Effector CD4-positive, alpha-beta T cell (primary cell): Measurements from ENCODE around the gene CR1.
"Not testable (repeated sequence)": the region's sequence is repeated elsewhere in the genome, so short reads cannot be mapped to it uniquely, and the experiment has no call there.

ENCODE experiments used
- DNase-seq: peaks from one replicate; pipeline ENCODE4 v3.0.0-alpha.2; 2020

CR1 gene

GRCh38 chr1:207645635-207646081, 149.7 kb downstream of the CR1 start:
- no peak for DNase-seq

DNA sequence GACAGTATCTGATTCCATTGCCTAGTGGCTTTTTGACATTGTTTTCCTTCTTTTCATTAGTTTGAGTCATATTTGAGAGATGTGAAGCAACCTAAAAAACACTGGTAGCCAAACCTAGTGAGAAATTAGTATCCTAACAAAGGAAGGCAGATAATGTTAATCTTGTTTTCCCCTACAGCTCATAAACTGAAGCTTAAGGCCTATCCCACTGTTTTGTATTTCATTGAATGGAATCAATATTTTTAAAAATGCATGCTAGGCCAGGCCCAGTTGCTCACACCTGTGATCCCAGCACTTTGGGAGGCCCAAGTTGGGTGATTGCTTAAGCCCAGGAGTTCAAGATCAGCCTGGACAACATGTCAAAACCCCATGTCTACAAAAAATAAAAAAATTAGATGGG, 150.2 kb downstream of the CR1 start:
- DNase-seq, result no peak

GRCh38 chr1:207646944-207647579, 151.1 kb downstream of the CR1 start:
- DNase-seq, result no peak

- no peak for DNase-seq
Measured at GRCh38 chr1:207647671-207648333, 151.8 kb downstream of the CR1 start.

DNA sequence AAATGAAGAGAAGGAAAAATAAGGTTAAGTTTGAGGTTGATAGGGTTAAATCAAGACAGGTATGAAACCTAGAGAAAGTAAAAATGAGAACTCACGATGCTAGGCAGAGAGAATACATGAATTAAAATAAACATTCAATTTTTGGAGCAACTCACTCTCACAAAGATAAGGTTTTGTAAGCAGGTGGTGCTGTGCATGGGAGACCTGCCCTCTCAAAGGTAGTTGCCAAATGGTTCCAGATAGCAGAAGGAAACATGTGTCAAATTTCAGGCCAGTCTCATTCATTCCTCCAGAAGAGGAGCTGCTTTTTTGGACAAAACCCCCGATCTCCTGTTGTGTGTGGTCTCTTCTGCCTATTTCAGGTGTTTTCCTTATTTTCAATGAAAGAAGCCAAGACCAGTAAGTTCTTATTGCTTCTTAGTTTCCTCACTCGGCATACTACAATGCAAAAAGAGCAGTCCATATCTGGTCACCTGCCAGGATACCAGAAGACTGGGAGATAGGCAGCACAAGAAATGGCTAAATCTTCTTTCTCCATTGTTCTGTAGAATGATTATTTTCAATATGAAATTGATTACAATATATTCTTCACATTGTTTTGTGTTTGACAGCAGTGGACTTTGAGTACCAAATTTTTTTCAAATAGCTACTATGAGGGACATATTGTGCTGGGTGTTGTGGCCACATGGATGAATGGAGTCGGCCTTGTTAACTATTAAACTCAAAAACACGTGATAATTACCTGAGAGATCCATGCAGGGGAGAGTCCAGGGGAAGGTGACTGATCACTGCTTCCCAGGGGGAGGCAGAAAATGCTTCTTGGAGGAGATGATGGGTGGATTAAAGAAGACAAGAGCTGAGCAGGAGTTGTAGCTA, 152.6 kb downstream of the CR1 start:
- DNase-seq, result no peak

- no peak for DNase-seq
Measured at GRCh38 chr1:207649210-207649753, 153.3 kb downstream of the CR1 start.

GRCh38 chr1:207649865-207650580, 154.1 kb downstream of the CR1 start:
- DNase-seq, result no peak

DNA sequence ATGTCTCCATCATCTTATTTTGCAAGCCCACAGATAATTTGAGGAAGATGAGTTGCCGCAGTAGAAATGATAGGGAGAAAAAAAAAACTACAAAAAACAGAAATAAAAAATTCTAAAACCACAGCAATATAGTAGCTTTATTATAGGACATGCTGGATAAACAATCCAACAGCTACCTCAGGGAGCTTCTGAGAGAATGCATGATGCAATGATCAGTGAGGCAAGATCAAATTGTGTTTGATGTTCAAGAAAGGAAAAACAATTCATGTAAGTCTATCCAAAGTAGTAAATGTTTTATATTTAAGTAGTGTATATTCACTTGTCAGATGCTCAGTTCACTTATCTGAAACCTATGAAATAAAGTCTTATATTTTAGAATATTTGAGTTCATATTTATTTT, 155.6 kb downstream of the CR1 start:
- no peak for DNase-seq

DNA sequence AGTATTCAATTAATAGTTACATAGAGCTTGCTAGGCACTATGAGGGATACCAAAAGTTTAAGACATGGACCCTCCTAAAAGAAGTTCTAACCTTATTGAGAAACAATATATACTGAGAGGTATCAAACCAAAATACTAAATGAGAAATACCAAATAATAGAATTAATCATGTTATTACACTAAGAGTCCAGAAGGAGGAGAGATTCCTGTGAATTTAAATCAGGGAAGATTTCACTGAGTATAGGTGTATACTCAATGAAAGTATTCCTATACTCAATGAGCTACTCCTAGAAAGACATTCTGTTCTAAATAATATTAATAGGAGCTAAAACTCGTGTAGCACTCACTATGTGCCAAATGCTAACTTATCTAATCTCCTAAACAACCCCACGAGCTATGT, 158.4 kb downstream of the CR1 start:
- no peak for DNase-seq

DNA sequence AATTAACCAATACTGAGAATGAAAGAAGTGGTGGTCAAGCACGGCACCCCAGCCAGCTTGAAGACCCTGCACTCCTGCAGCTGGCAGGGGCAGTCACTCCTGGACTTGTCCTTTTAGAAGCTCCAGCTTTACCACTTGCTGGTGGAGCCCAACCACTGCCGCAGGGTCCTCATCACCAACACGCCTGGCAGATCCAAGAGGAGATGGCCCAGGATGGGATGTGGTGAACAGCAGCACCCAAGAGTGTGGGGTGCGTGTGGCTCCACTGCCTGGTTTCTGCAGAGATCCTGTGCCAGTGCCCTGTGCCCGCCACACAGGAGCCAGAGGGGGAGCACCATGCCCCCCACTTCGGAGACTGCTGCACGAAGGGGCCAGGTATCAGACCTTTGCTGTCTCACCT, 162.5 kb downstream of the CR1 start:
- no peak for DNase-seq

DNA sequence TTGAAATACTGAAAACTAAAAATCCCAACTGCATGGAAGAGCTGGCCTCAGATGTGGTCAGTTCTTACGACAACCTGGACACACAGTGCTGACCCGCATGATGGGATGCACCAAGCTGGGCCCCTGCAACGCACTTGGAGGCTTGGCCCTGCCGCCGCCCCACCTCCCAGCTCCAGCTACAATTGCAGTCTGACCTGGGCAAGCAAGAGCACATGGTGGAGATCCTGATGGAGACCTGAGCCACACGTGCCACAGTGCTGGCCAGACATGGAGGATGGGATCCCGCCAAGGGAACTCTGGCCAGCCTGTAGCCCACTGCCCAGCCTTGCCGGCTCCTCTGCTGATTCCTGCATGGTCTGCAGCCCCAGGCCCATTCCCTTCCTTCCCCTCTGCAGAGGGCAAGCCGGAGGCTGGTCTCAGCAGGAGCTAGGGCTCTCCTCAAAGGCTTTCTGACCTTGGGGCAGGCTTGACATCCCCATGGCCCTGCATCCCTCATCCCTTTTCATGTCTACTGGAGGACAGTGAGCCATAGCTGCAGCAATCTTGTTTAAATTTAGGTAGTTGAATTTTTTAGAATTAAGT, 163.0 kb downstream of the CR1 start:
- DNase-seq, result no peak

DNA sequence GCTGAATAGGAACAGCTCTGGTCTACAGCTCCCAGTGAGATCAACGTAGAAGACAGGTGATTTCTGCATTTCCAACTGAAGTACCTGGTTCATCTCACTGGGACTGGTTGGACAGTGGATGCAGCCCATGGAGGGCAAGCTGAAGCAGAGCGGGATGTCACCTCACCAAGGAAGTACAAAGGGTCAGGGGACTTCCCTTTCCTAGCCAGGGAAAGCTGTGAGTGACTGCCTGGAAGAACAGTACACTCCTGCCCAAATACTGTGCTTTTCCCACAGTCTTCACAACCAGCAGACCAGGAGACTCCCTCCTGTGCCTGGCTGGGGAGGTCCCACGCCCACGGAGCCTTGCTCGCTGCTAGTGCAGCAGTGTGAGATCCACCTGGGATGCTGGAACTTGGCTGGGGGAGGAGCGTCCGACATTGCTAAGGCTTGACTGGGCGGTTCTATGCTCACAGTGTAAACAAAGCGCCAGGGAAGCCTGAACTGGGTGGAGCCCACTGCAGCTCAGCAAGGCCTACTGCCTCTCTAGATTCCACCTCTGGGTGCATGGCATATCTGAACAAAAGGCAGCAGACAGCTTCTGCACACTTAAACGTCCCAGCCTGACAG, 163.7 kb downstream of the CR1 start:
- DNase-seq, result no peak

GRCh38 chr1:207661420-207661819, 165.5 kb downstream of the CR1 start:
- not testable (repeated sequence) for DNase-seq

DNA sequence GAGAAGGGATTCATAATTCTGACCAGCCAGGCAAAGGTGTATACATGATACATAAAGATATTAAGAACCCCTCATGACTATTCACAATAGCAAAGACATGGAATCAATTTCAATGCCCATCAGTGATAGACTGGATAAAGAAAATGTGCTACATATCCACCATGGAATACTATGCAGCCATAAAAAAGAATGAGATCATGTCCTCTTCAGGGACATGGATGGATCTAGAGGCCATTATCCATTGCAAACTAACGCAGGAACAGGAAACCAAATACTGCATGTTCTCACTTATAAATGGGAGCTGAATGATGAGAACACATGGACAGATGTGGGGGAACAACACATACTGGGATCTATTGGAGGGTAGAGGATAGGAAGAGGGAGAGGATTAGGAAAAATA, 170.4 kb downstream of the CR1 start:
- DNase-seq, result no peak

- no peak for DNase-seq
Measured at GRCh38 chr1:207669528-207670009, 173.6 kb downstream of the CR1 start.

GRCh38 chr1:207670192-207670591, 174.2 kb downstream of the CR1 start:
- no peak for DNase-seq

DNA sequence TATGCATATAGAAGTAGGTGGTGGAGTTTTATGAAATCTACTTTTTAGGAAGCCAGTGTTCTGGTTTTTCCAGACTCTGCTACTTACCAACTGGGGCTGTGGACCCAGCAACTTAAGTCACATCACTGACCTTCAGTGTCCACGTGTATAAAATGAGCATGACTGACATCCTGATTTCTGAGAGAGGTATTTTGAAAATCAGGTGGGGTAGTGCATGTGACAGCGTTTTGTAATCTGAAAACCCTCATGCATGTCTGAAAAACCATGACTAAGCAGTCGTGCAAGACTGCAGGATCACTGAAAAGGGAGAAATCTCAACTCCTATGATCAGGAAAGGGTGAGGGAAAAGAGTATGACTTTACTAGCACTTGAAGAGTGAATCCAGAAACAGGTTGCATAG, 175.0 kb downstream of the CR1 start:
- no peak for DNase-seq

GRCh38 chr1:207672522-207673130, 176.7 kb downstream of the CR1 start:
- DNase-seq, result no peak

DNA sequence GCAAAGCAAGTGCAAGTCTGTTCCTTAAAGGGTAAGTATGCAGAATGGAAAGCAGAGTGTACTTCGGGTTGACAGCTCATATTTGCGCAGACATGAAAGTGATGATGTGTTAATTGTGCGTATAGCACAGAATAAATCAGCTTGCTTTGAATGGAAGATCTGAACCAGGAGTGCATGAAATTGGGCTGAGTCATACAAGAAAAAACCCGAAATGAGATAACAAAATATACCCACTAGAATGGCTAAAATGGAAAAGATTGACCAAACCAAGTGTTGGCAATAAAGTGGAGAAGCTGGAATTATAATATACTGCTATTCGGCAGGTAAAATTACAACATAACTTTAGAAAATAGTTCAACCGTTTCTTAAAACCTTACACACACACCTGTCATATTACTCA, 177.4 kb downstream of the CR1 start:
- DNase-seq, result no peak

GRCh38 chr1:207676153-207676552, 180.2 kb downstream of the CR1 start:
- DNase-seq, result no peak
